NB4 (cell line): ENCODE measurements around the gene SLC35E4.

Experiments used
- CTCF ChIP-seq: IDR thresholded peaks from one replicate; pipeline ENCODE4 v1.5.1; 2012; ENCODE audit warnings: low read depth, low read length
- MYC ChIP-seq: IDR thresholded peaks from 2 replicates; pipeline ENCODE4 v1.6.1; 2011; ENCODE audit warnings: low read depth, low read length
- POLR2A ChIP-seq: IDR thresholded peaks from 2 replicates; pipeline ENCODE4 v1.6.1; 2011; ENCODE audit warnings: mild to moderate bottlenecking; ENCODE audit not compliant: insufficient read length; ENCODE audit errors: extremely low read depth

GRCh38 chr22:30668386-30668710 lies 32.8 kb downstream of the SLC35E4 start:
- TF ChIP-seq CTCF, result no peak
- no peak for TF ChIP-seq MYC
- no peak for TF ChIP-seq POLR2A
